Transverse colon (tissue), 3 donors: ENCODE measurements around the gene PROM2.

Source experiments
- EP300 ChIP-seq: sonication (generic); formaldehyde crosslinking; IDR thresholded peaks from one replicate; pipeline ENCODE4 v1.6.1; 2017; ENCODE audit warnings: antibody characterized with exemption, low read depth
- POLR2A ChIP-seq: fragments of 450-650 bp; IDR thresholded peaks from one replicate; pipeline ENCODE4 v1.6.1; 2016; ENCODE audit warnings: antibody characterized with exemption, mild to moderate bottlenecking, moderate library complexity
- POLR2AphosphoS5 ChIP-seq, 3 donors: sonication (generic); formaldehyde crosslinking; IDR thresholded peaks; one replicate each; pipeline ENCODE4 v1.6.1; 2016; ENCODE audit warnings: antibody characterized with exemption in 3 of 3

- TF ChIP-seq EP300: no peak
- no peak for TF ChIP-seq POLR2A
- TF ChIP-seq POLR2AphosphoS5 (IDR thresholded peaks at IDR 0.05): no peak
Observed at GRCh38 chr2:95315801-95316411, 41.7 kb downstream of the PROM2 start.
